ENCODE data around the gene CACNA2D1. TPM values are rescaled to one million over a fixed set of nuclear protein-coding genes. Genes with fewer than 3 reads are reported as not detected.
A peak's percentile ranks its signal among the peaks of the same experiment; 100 is the strongest.

CACNA2D1 gene
- polyA plus RNA-seq, 2 of the 4 experiments (the other 2 are of a cell fraction) = 18.0 to 32.9 TPM

DNA sequence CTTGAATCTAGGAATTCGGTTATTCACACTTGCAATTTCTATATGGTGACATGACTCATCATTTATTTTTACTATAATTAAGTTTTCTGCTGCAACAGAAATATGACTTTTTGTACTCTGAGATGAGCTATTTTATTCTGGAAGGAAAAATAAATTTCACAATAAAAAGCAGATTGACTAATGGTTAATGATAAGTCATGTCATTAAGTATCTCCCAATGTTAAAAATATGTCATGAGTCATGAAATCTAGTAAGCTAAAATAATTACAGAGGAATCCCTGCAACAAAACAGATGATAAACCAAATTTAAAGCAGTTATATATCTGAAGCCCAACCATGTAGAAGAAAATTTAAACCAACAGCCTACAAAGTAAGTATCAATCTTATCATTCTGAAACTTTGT, 149.2 kb downstream of the CACNA2D1 start:
- Histone ChIP-seq H3K9me3 (0 out of 3 replicates have a peak, but pooled peaks cover 4% of the 10 kb centered on the region), H3K27ac (no peak overlapping the region), H3K4me2 (no peak overlapping the region), H3K4me3 (no peak overlapping the region), H3K4me1 (peaks cover 8% of the 10 kb centered on the region)
- DNase-seq (ENCODE audit: low read depth in 1 of 2, low spot score in 1 of 2) (no peak), ATAC-seq (no peak), FAIRE-seq (no peak)
- POLR2A ChIA-PET = no interaction called here
- TF ChIP-seq ZFP36 (IDR thresholded peaks at IDR 0.05; ENCODE audit: borderline replicate concordance, partially characterized antibody) (no peak), NFE2L2 (conservative IDR thresholded peaks at IDR 0.05; ENCODE audit: low read length) (peak; percentile 65; the same call in 1 of the 2 replicates), FOSL2 (IDR thresholded peaks at IDR 0.05) (no peak), FOSL2 (CRISPR knock-in tag; IDR thresholded peaks at IDR 0.05) (peak; percentile 61), MAFK (IDR thresholded peaks at IDR 0.05; ENCODE audit: partially characterized antibody) (peak; percentile 74)
- CTCF ChIA-PET = no interaction called here
- WGBS (ENCODE audit: missing lambda C conversion rate) = 86% methylated on average over 1 of the region's 1 CpG

DNA sequence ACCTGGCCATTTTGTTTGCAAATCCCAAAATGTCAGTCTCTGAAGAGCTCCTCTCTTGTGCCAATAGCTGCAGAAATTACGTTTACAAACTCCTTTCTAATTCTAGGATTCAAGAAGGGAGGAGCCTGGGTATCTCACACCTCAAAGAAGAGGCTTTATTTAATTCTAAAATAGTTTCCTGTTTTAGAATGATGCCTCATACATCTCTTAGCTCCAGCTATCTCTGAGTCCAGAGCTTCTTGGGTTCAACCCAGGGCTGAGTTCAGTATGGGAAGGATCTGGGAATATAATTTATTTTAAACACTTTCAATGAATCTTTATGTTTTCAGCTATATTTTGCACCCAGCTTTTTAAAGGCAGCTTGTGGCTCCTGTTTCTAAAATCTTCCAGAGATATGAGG, 150.1 kb downstream of the CACNA2D1 start:
- FAIRE-seq (no peak), DNase-seq (ENCODE audit: low read depth in 1 of 2, low spot score in 1 of 2) (no peak), ATAC-seq (no peak)
- ChIA-PET CTCF (interaction anchor here (0.6 to 1.1 kb wide), 2 partner anchors 9 to 111 kb away, joined by 3 read pairs; no protein-coding TSS in a partner anchor), POLR2A (no interaction called here)
- 0 out of 3 replicates have a peak, but pooled peaks cover 4% of the 10 kb centered on the region for H3K9me3 ChIP-seq
- no peak overlapping the region for H3K4me3 ChIP-seq
- H3K4me2 ChIP-seq = no peak overlapping the region
- WGBS (ENCODE audit: missing lambda C conversion rate) = 75% methylated on average over 1 of the region's 1 CpG
- no peak for TF ChIP-seq ESRRA (IDR thresholded peaks at IDR 0.05; ENCODE audit: borderline replicate concordance, low read length)
- TF ChIP-seq, protein P1, sequence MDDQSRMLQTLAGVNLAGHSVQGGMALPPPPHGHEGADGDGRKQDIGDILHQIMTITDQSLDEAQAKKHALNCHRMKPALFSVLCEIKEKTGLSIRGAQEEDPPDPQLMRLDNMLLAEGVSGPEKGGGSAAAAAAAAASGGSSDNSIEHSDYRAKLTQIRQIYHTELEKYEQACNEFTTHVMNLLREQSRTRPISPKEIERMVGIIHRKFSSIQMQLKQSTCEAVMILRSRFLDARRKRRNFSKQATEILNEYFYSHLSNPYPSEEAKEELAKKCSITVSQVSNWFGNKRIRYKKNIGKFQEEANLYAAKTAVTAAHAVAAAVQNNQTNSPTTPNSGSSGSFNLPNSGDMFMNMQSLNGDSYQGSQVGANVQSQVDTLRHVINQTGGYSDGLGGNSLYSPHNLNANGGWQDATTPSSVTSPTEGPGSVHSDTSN (IDR thresholded peaks at IDR 0.05) = no peak
- TF ChIP-seq KDM5A (IDR thresholded peaks at IDR 0.05) = no peak
- TF ChIP-seq, protein P2, sequence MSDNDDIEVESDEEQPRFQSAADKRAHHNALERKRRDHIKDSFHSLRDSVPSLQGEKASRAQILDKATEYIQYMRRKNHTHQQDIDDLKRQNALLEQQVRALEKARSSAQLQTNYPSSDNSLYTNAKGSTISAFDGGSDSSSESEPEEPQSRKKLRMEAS (IDR thresholded peaks at IDR 0.05) = no peak
- no peak for TF ChIP-seq SREBF2 (IDR thresholded peaks at IDR 0.05)
- no peak for TF ChIP-seq MAFK (IDR thresholded peaks at IDR 0.05; ENCODE audit: partially characterized antibody)
- TF ChIP-seq, protein P3, sequence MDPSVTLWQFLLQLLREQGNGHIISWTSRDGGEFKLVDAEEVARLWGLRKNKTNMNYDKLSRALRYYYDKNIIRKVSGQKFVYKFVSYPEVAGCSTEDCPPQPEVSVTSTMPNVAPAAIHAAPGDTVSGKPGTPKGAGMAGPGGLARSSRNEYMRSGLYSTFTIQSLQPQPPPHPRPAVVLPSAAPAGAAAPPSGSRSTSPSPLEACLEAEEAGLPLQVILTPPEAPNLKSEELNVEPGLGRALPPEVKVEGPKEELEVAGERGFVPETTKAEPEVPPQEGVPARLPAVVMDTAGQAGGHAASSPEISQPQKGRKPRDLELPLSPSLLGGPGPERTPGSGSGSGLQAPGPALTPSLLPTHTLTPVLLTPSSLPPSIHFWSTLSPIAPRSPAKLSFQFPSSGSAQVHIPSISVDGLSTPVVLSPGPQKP (IDR thresholded peaks at IDR 0.05; ENCODE audit: low read depth, low read length) = no peak
- no peak for TF ChIP-seq ZSCAN20 (CRISPR knock-in tag; IDR thresholded peaks at IDR 0.05)
- TF ChIP-seq, protein P4, sequence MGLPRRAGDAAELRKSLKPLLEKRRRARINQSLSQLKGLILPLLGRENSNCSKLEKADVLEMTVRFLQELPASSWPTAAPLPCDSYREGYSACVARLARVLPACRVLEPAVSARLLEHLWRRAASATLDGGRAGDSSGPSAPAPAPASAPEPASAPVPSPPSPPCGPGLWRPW (IDR thresholded peaks at IDR 0.05) = no peak
- H3K4me1 ChIP-seq = peaks cover 17% of the 10 kb centered on the region
- no peak overlapping the region for H3K27ac ChIP-seq

DNA sequence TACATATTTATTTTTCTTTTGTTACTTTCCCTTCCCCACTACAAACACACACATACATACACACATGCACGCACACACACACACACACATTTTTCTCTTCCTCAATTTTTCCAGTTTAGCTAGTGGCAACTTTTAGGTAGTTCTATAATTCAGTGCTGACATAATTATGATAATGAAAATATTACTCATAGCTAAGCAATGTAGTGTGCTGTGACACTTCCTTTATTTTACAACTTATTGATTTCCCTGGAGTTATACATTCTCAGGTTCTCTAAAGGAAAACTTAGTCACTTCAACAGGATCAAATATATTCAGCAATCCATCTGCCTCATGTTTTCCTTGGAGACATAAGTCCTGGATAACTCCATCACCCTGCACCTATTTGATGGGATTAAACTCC, 151.6 kb downstream of the CACNA2D1 start:
- no peak overlapping the region for H3K4me2 ChIP-seq
- DNase-seq (ENCODE audit: low read depth in 1 of 2, low spot score in 1 of 2) = no peak
- ChIA-PET POLR2A (no interaction called here), CTCF (no interaction called here)
- H3K4me3 ChIP-seq = no peak overlapping the region
- H3K9me3 ChIP-seq = 0 out of 3 replicates have a peak, but pooled peaks cover 4% of the 10 kb centered on the region
- no peak for ATAC-seq
- peaks cover 20% of the 10 kb centered on the region for H3K4me1 ChIP-seq
- TF ChIP-seq KDM5A (IDR thresholded peaks at IDR 0.05) = no peak
- no peak for TF ChIP-seq CHD2 (IDR thresholded peaks at IDR 0.05; ENCODE audit: low read length, partially characterized antibody)
- TF ChIP-seq FOSL2 (IDR thresholded peaks at IDR 0.05) = no peak
- TF ChIP-seq FOSL2 (CRISPR knock-in tag; IDR thresholded peaks at IDR 0.05) = no peak
- TF ChIP-seq MAZ (IDR thresholded peaks at IDR 0.05; ENCODE audit: borderline replicate concordance, low read depth, low read length) = no peak
- no peak for TF ChIP-seq ZNF302 (CRISPR knock-in tag; IDR thresholded peaks at IDR 0.05)
- TF ChIP-seq JUN (IDR thresholded peaks at IDR 0.05) = no peak
- no peak for TF ChIP-seq ZFP36 (IDR thresholded peaks at IDR 0.05; ENCODE audit: borderline replicate concordance, partially characterized antibody)
- TF ChIP-seq HEYL (CRISPR knock-in tag; IDR thresholded peaks at IDR 0.05) = no peak
- TF ChIP-seq EHF (CRISPR knock-in tag; IDR thresholded peaks at IDR 0.05) = no peak
- TF ChIP-seq ZC3H11A (IDR thresholded peaks at IDR 0.05) = no peak
- TF ChIP-seq NR3C1 (IDR thresholded peaks at IDR 0.05) = no peak
- TF ChIP-seq, protein P5, sequence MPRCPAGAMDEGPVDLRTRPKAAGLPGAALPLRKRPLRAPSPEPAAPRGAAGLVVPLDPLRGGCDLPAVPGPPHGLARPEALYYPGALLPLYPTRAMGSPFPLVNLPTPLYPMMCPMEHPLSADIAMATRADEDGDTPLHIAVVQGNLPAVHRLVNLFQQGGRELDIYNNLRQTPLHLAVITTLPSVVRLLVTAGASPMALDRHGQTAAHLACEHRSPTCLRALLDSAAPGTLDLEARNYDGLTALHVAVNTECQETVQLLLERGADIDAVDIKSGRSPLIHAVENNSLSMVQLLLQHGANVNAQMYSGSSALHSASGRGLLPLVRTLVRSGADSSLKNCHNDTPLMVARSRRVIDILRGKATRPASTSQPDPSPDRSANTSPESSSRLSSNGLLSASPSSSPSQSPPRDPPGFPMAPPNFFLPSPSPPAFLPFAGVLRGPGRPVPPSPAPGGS (IDR thresholded peaks at IDR 0.05) = no peak
- no peak for TF ChIP-seq RAD21 (conservative IDR thresholded peaks at IDR 0.05 in 1 of 2, IDR thresholded peaks at IDR 0.05 in 1 of 2)
- TF ChIP-seq POLR2A (IDR thresholded peaks at IDR 0.05; ENCODE audit: low read length) = no peak
- no peak for TF ChIP-seq CEBPB (IDR thresholded peaks at IDR 0.05)
- no peak overlapping the region for H3K27ac ChIP-seq
- 93% methylated on average over 1 of the region's 1 CpG for WGBS (ENCODE audit: missing lambda C conversion rate)
- FAIRE-seq = no peak
